Endothelial cell of umbilical vein (primary cell): Measurements from ENCODE around the gene CHI3L2. TPM values are rescaled to one million over a fixed set of nuclear protein-coding genes. Genes with fewer than 3 reads are reported as not detected.

ENCODE experiments used
- BruUV-seq: library from RNA; stranded (reverse); fragments of 400-500 nt; replicated peaks from 2 replicates; lab custom pipeline; 2021; lab: Mats Ljungman, UMichigan
- CTCF ChIA-PET: fragments of 300-600, 350-600 bp; sonication (Branson Sonifier 250); formaldehyde crosslinking; loops from one replicate; lab custom pipeline; 2021; ENCODE audit warnings: antibody characterized with exemption, inconsistent platforms; lab: Charles Lee
- POLR2A ChIA-PET: fragments of 300-600, 350-600 bp; sonication (Branson Sonifier 250); formaldehyde crosslinking; loops from one replicate; lab custom pipeline; 2021; ENCODE audit warnings: antibody characterized with exemption, inconsistent platforms; lab: Charles Lee
- DNase-seq: peaks from one replicate; pipeline ENCODE4 v3.0.0-alpha.2; 2011; ENCODE audit warnings: low read depth, low spot score
- FAIRE-seq: peaks from 2 replicates; lab custom pipeline; 2011; peaks lifted over from hg19 to GRCh38; lab: Jason Lieb, UNC
- H2AFZ ChIP-seq: 2 replicates; pipeline ENCODE4 v1.6.0; 2012; ENCODE audit warnings: low read depth, low read length, control low read depth, inconsistent platforms
- H3K27ac ChIP-seq: 2 replicates; pipeline ENCODE4 v1.5.1; 2011; ENCODE audit warnings: low read depth, mild to moderate bottlenecking, control low read depth, low read length, moderate library complexity; ENCODE audit not compliant: insufficient read depth
- H3K27me3 ChIP-seq, 2 experiments: 2 replicates each; pipeline versions ENCODE4 v1.6.0 to v1.6.1; 2011; ENCODE audit warnings: low read length in 2 of 2, mixed read lengths in 1 of 2; ENCODE audit not compliant: control insufficient read depth in 2 of 2, insufficient read depth in 2 of 2
- H3K36me3 ChIP-seq, 2 experiments: 2 replicates in 1 of 2; 3 replicates in 1 of 2; pipeline ENCODE4 v1.5.1; 2011; ENCODE audit warnings: low read length in 2 of 2, mild to moderate bottlenecking in 1 of 2, moderate library complexity in 1 of 2; ENCODE audit not compliant: control insufficient read depth in 2 of 2, insufficient read depth in 2 of 2; ENCODE audit errors: extremely low read depth in 1 of 2
- H3K4me1 ChIP-seq: 3 replicates; pipeline ENCODE4 v1.5.1; 2011; ENCODE audit warnings: mild to moderate bottlenecking, low read length; ENCODE audit not compliant: control insufficient read depth, insufficient read depth; ENCODE audit errors: extremely low read depth
- H3K4me2 ChIP-seq: 2 replicates; pipeline ENCODE4 v1.6.1; 2011; ENCODE audit warnings: low read length, control low read depth, mixed read lengths; ENCODE audit not compliant: insufficient read depth
- H3K4me3 ChIP-seq, 3 experiments: fragments of 200-600 bp in 1 of 3; sonication (generic), shearing (Covaris generic) in 1 of 3; replicated peaks in 1 of 3; 2 replicates each; pipeline ENCODE4 v1.5.1; 2011 to 2016; ENCODE audit warnings: control low read depth in 3 of 3, low read length in 3 of 3, mild to moderate bottlenecking in 2 of 3, inconsistent platforms in 1 of 3, low read depth in 1 of 3, moderate library complexity in 1 of 3; ENCODE audit not compliant: insufficient read depth in 1 of 3
- H3K79me2 ChIP-seq: 2 replicates; pipeline ENCODE4 v1.6.0; 2012; ENCODE audit warnings: low read length, inconsistent platforms; ENCODE audit not compliant: control insufficient read depth, insufficient read depth
- H3K9ac ChIP-seq: replicated peaks from 2 replicates; pipeline ENCODE3; 2011; ENCODE audit warnings: low read length, control low read depth; ENCODE audit not compliant: insufficient read depth; ENCODE audit errors: extremely low read depth
- H3K9me1 ChIP-seq: replicated peaks from 3 replicates; pipeline ENCODE4 v1.6.0; 2011; ENCODE audit warnings: mild to moderate bottlenecking, low read length; ENCODE audit not compliant: control insufficient read depth, insufficient read depth; ENCODE audit errors: extremely low read depth
- H3K9me3 ChIP-seq: replicated peaks from 2 replicates; pipeline ENCODE4 v1.5.1; 2012; ENCODE audit warnings: low read length, inconsistent platforms; ENCODE audit not compliant: control insufficient read depth, insufficient read depth
- H4K20me1 ChIP-seq: replicated peaks from 2 replicates; pipeline ENCODE3; 2011; ENCODE audit warnings: mild to moderate bottlenecking, low read length; ENCODE audit not compliant: control insufficient read depth, insufficient read depth; ENCODE audit errors: extremely low read depth
- EZH2 ChIP-seq: IDR thresholded peaks from 2 replicates; pipeline ENCODE4 v1.6.1; 2012; ENCODE audit warnings: borderline replicate concordance, low read depth, mild to moderate bottlenecking, moderate library complexity, low read length, inconsistent platforms; ENCODE audit not compliant: severe bottlenecking
- FOS ChIP-seq: IDR thresholded peaks from 2 replicates; pipeline ENCODE4 v1.6.1; 2011; ENCODE audit warnings: mild to moderate bottlenecking, low read length, moderate library complexity, borderline replicate concordance; ENCODE audit not compliant: insufficient read depth
- GATA2 ChIP-seq: IDR thresholded peaks from 2 replicates; pipeline ENCODE4 v1.7.0; 2011; ENCODE audit warnings: low read depth, mild to moderate bottlenecking, moderate library complexity, mixed read lengths, low read length; ENCODE audit not compliant: insufficient read length, insufficient read depth
- JUN ChIP-seq: IDR thresholded peaks from 2 replicates; pipeline ENCODE4 v1.6.1; 2011; ENCODE audit warnings: borderline replicate concordance, low read depth; ENCODE audit not compliant: insufficient read length, insufficient read depth
- MYC ChIP-seq: IDR thresholded peaks from one replicate; pipeline ENCODE4 v1.6.1; 2011; ENCODE audit warnings: mild to moderate bottlenecking, low read depth, low read length
- POLR2A ChIP-seq: IDR thresholded peaks from 2 replicates; pipeline ENCODE4 v1.6.1; 2012; ENCODE audit warnings: low read depth, mild to moderate bottlenecking, control low read depth, low read length
- POLR2AphosphoS5 ChIP-seq: IDR thresholded peaks from 2 replicates; pipeline ENCODE4 v1.6.1; 2012; ENCODE audit warnings: low read depth, mild to moderate bottlenecking, control low read depth, low read length, moderate library complexity; ENCODE audit not compliant: insufficient read depth
- dilution Hi-C: fragments of 300-500 bp; cut with MboI; formaldehyde crosslinking; loops from one replicate; pipeline ENCODE4 v1.15.0; 2019; ENCODE audit warnings: low sequenced_read_pairs; ENCODE audit not compliant: extremely low pct_ligation_motif_present
- intact Hi-C: fragments of 100-400 bp; cut with micrococcal nuclease; formaldehyde crosslinking; loops from one replicate; pipeline ENCODE4 v1.10.0; 2022
- polyA plus RNA-seq, 4 experiments: library from polyadenylated mRNA; depleted of rRNA in 3 of 4; stranded (reverse) in 3 of 4; unstranded in 1 of 4; fragments of >200 nt; gene quantifications; 2 replicates each; pipeline versions ENCODE4 v1.2.1 to v1.2.3, GENCODE V29; 2011 to 2012; ENCODE audit warnings: missing spikeins in 1 of 4
- total RNA-seq: library from RNA; stranded (reverse); gene quantifications from 2 replicates; pipeline ENCODE4 v1.2.3, GENCODE V29; 2021
- TF ChIP-seq, protein P1 (sequence below), 2 donors: IDR thresholded peaks; 1 replicate in 1 of 2; 2 replicates in 1 of 2; pipeline ENCODE4 v1.5.1; 2011; ENCODE audit warnings: low read length in 2 of 2, mild to moderate bottlenecking in 2 of 2, moderate library complexity in 2 of 2, control low read depth in 1 of 2, inconsistent platforms in 1 of 2, low read depth in 1 of 2; ENCODE audit not compliant: insufficient read depth in 1 of 2; ENCODE audit errors: extremely low read depth in 1 of 2
- TF ChIP-seq, protein P2 (sequence below): IDR thresholded peaks from 2 replicates; pipeline ENCODE4 v1.6.1; 2011; ENCODE audit not compliant: insufficient read depth, insufficient read length

CHI3L2 gene
- total and polyA plus RNA-seq, 2 donors (not counting 3 experiments of a cell fraction or from before 2014, with no cell fraction given) = not detected

DNA sequence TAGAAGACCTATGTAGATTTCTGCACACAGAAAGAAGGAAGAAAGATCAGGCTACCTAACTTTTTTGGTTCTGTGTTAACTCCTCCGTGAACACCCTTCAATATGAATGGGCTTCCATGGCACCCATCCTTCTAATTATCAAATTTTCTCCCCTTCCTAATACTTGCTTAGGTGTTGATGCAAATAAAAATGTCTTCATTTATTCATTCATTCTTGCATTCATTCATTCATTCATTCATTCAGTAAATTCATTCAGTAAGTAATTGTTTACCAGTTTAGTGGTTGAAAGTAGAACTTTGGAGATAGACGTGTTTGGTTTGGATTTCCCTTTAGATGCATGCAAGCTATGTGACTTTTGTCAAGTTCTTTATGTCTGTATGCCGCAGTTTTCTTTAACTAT, 4.6 kb downstream of the CHI3L2 start:
- no peaks in the 10 kb centered on the region for H3K9me3 ChIP-seq
- H3K9me1 ChIP-seq = no peaks in the 10 kb centered on the region
- H3K4me3 ChIP-seq = no peak overlapping the region
- no peak overlapping the region for H3K27ac ChIP-seq
- BruUV-seq = no TSS peak
- dilution Hi-C loops (no loop called here), intact Hi-C loops (no loop called here)
- CTCF ChIA-PET = interaction anchor here (2.0 kb wide), 1 partner anchor 9 kb away, joined by 7 read pairs; no protein-coding TSS in a partner anchor
- POLR2A ChIA-PET = no interaction called here
- H3K79me2 ChIP-seq = no peaks in the 10 kb centered on the region
- H3K36me3 ChIP-seq = no peaks in the 10 kb centered on the region
- FAIRE-seq (no peak), DNase-seq (no peak)
- peaks cover 0 to 4% of the 10 kb centered on the region in 2 experiments for H3K27me3 ChIP-seq
- TF ChIP-seq, protein P1, sequence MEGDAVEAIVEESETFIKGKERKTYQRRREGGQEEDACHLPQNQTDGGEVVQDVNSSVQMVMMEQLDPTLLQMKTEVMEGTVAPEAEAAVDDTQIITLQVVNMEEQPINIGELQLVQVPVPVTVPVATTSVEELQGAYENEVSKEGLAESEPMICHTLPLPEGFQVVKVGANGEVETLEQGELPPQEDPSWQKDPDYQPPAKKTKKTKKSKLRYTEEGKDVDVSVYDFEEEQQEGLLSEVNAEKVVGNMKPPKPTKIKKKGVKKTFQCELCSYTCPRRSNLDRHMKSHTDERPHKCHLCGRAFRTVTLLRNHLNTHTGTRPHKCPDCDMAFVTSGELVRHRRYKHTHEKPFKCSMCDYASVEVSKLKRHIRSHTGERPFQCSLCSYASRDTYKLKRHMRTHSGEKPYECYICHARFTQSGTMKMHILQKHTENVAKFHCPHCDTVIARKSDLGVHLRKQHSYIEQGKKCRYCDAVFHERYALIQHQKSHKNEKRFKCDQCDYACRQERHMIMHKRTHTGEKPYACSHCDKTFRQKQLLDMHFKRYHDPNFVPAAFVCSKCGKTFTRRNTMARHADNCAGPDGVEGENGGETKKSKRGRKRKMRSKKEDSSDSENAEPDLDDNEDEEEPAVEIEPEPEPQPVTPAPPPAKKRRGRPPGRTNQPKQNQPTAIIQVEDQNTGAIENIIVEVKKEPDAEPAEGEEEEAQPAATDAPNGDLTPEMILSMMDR (IDR thresholded peaks at IDR 0.05; ENCODE audit: extremely low read depth in 1 of 2, insufficient read depth in 1 of 2, low read depth in 1 of 2, low read length in 2 of 2) = no peak
- TF ChIP-seq FOS = no peak
- TF ChIP-seq, protein P2, sequence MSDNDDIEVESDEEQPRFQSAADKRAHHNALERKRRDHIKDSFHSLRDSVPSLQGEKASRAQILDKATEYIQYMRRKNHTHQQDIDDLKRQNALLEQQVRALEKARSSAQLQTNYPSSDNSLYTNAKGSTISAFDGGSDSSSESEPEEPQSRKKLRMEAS = no peak
- no peak for TF ChIP-seq GATA2
- no peak for TF ChIP-seq EZH2
- TF ChIP-seq POLR2A = no peak
- TF ChIP-seq MYC = no peak
- no peak for TF ChIP-seq POLR2AphosphoS5
- no peak for TF ChIP-seq JUN
- no peaks in the 10 kb centered on the region for H4K20me1 ChIP-seq
- no peaks in the 10 kb centered on the region for H3K4me1 ChIP-seq
- H2AFZ ChIP-seq = no peak overlapping the region
- H3K4me2 ChIP-seq = no peak overlapping the region
- H3K9ac ChIP-seq = no peak overlapping the region
